ENCODE data around the gene HOXB5.
A peak's percentile ranks its signal among the peaks of the same experiment; 100 is the strongest.

The HOXB5 gene

GRCh38 chr17:48621410-48622392 is 28.1 kb upstream of the HOXB5 start:
- no peaks in the 10 kb centered on the region for H3K36me3 Mint-ChIP-seq (ENCODE audit: low read depth)

GRCh38 chr17:48620461-48621139 is 27.0 kb upstream of the HOXB5 start:
- no peak for TF ChIP-seq CTCF (IDR thresholded peaks at IDR 0.05; ENCODE audit: unreplicated experiment in 3 of 3)
- Mint-ChIP-seq H3K9me3 (no peaks in the 10 kb centered on the region), H3K4me1 (peaks cover 48% of the 10 kb centered on the region), H3K36me3 (ENCODE audit: low read depth) (no peaks in the 10 kb centered on the region), H3K27ac (peak overlapping the region; percentile 68 to 98 (median 73)), H3K4me3 (peak overlapping the region; percentile 80 to 98 (median 85)), H3K27me3 (ENCODE audit: low read depth) (peaks cover 100% of the 10 kb centered on the region)

More at GRCh38 chr17:48621410-48622392, 28.1 kb upstream of the HOXB5 start:
- Mint-ChIP-seq H3K4me3 (peak overlapping the region; percentile 74 to 98 (median 85)), H3K27me3 (ENCODE audit: low read depth) (peaks cover 100% of the 10 kb centered on the region), H3K9me3 (no peaks in the 10 kb centered on the region), H3K27ac (peak overlapping the region; percentile 68 to 98 (median 73)), H3K4me1 (peaks cover 45% of the 10 kb centered on the region)
- TF ChIP-seq CTCF (IDR thresholded peaks at IDR 0.05; ENCODE audit: unreplicated experiment in 3 of 3) = no peak

GRCh38 chr17:48619826-48620449 is 26.4 kb upstream of the HOXB5 start:
- Mint-ChIP-seq H3K27me3 (ENCODE audit: low read depth) (peaks cover 100% of the 10 kb centered on the region), H3K27ac (peak overlapping the region; percentile 37 to 98 (median 73)), H3K4me3 (peak overlapping the region; percentile 80 to 98 (median 85)), H3K9me3 (no peaks in the 10 kb centered on the region), H3K4me1 (peaks cover 52% of the 10 kb centered on the region), H3K36me3 (ENCODE audit: low read depth) (no peaks in the 10 kb centered on the region)
- TF ChIP-seq CTCF (IDR thresholded peaks at IDR 0.05; ENCODE audit: unreplicated experiment in 3 of 3) = no peak

- Mint-ChIP-seq H3K4me3 (peak overlapping the region; percentile 80 to 98 (median 80)), H3K9me3 (no peaks in the 10 kb centered on the region), H3K4me1 (peaks cover 54% of the 10 kb centered on the region), H3K27ac (peak overlapping the region; percentile 70 to 98 (median 73)), H3K36me3 (ENCODE audit: low read depth) (no peaks in the 10 kb centered on the region), H3K27me3 (ENCODE audit: low read depth) (peaks cover 100% of the 10 kb centered on the region)
- TF ChIP-seq CTCF (IDR thresholded peaks at IDR 0.05; ENCODE audit: unreplicated experiment in 3 of 3) = peak; percentile 95 to 98 (median 97)
Measured at GRCh38 chr17:48618256-48618896, 24.8 kb upstream of the HOXB5 start.

GRCh38 chr17:48617471-48618255 is 24.1 kb upstream of the HOXB5 start:
- Mint-ChIP-seq H3K9me3 (no peaks in the 10 kb centered on the region), H3K27ac (peak overlapping the region; percentile 73 to 98 (median 78)), H3K4me1 (peaks cover 54% of the 10 kb centered on the region), H3K27me3 (ENCODE audit: low read depth) (peaks cover 99% of the 10 kb centered on the region), H3K4me3 (peak overlapping the region; percentile 80 to 98 (median 80)), H3K36me3 (ENCODE audit: low read depth) (peaks cover 4% of the 10 kb centered on the region)
- TF ChIP-seq CTCF (IDR thresholded peaks at IDR 0.05; ENCODE audit: unreplicated experiment in 3 of 3) = no peak

All from nephron (organoid).